ENCODE data around the gene HNRNPH2.

The HNRNPH2 gene

GRCh38 chrX:101398694-101399093 is 9.3 kb upstream of the HNRNPH2 start:
- DNase-seq = no peak

GRCh38 chrX:101399825-101400224 is 8.2 kb upstream of the HNRNPH2 start:
- no peak for DNase-seq

DNA sequence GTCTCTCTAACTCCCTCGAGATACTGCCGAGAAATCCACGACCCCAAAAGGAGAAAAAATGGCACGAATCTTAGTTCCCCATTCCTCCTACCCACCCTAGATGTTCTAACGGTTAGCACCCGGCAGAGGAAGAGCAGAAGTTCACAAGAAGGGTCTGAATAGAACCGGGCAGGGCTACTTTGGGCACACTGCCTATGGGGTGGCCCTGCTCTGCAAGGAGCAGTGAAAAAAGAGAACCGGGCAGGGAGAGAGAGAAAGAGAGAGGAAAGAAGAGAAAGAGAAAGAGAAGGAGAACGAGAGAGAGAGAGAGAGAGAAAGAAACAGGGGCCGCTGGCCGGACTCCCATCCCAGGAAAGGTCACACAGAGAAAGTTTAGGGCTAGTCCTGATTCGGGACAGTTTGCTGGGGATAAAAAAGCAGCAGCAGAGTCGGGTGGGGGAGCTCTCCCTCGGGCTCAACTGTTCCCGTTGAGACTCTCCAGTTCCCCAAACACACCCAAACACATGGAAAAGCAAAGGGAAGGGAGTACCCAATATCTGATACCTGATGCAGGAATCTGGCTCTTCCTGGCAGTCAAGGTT is 765 bp upstream of the HNRNPH2 start:
- DNase-seq = no peak

- DNase-seq = no peak
These were observed 465 bp downstream of the HNRNPH2 start for GRCh38 chrX:101408532-101408841.

DNA sequence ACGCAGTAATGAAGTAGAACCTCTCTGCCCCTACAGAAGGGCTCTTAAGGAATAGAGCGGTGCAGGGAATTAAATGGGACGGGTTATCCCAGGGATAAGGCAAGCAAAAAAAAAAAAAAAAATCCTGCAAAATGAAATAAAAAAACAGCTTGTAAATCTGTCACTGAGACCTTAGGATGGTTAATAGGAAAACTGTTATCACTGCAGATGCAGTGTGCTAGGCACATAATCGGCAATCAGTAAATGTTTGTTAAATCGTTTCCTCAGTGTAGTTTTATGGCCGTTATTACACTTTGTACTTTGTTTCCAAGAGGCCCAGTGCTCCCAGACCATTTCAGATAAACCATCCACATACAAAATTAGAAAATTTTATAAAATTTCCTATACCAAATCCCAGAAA is 1.0 kb downstream of the HNRNPH2 start:
- no peak for DNase-seq

GRCh38 chrX:101410461-101410860 is 2.4 kb downstream of the HNRNPH2 start:
- no peak for DNase-seq

- DNase-seq = no peak
These were observed 4.0 kb downstream of the HNRNPH2 start for GRCh38 chrX:101411984-101412383.

GRCh38 chrX:101415180-101416145 is 7.4 kb downstream of the HNRNPH2 start:
- DNase-seq = peak in 1 of 2 donors; percentile 47

DNA sequence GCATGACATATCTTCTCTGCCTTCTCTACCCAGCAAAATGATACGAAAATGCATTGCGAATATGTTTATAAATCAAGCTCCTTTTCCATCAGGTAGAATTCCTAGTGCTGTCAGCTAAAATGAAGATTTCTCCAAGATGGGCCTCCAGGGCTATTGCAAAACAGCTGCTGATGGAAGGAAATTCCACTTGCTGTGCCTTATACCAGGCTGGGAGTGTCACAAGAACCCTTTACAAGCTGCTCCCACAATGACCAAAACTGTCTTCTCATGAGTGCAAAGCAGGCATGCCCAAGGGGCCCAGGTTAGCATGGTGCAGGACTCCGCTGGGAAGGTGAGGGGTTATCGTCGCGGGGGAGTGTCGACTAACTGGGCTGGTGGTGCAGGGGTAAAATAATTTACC is 8.7 kb downstream of the HNRNPH2 start:
- DNase-seq = no peak

- DNase-seq = no peak
These were observed 9.2 kb downstream of the HNRNPH2 start for GRCh38 chrX:101417190-101417589.

DNA sequence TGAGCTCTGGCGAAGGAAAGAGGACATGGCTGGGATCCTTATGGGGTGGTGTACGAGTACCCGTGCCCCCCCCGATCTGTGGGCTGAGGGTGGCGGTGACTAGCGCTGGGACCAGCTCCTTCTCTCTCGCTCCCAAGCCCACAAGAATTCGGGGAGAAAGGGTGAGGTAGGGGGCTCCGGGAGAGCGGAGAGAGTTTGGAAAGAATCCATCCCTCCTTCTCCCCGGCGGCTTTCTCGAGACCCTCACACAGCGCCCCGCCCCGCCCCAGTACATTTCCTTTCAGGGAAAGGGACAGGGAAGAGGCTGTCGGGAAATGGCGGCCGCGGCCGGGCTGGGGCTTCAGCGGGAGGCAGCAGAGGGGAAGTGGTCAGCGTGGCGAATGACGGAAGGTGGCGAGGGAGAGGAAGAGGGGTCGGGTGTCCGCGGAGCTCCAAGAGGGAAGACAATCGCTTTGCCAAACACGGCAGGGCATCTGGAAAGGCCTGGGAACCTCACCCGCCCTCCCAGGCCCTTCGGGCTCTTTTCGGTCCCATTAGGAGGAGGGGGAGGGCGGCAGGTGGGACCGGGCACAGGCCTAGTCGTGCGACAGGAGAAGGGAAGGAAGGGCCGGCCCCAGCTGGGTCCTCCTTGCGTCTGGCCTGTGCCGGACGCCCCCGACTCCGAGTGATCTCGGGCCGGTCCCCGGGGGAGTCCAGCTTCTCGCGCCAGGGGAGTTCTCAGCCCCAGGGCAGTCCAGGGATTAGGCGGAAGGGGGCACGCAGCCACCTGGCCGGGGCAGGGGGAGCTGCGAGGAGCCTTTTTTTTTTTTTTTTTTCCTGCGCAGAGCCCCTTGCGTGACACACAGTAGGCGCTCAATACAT is 10.2 kb downstream of the HNRNPH2 start:
- peak; percentile 11 to 16 for DNase-seq

DNA sequence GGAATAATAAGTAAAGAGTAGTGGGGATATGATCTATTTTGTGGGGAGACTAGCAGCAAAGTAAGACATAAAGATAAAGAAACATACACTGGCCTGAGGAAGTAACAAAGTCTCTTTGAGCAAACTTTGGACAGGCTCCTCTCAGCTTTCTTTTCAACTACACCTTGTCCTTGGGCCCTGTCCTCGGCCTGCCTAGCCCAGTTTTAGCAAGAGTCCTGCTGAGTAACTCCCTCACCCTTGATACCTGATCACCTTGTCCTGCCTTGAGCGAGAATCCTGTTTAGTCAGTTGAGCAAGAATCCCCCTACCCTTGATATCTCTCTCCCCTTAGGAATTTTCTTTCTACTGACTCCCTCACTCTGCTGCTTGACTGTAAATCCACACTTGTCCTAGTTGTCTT is 11.5 kb downstream of the HNRNPH2 start:
- no peak for DNase-seq

GRCh38 chrX:101427954-101428353 is 19.9 kb downstream of the HNRNPH2 start:
- no peak for DNase-seq

- no peak for DNase-seq
These were observed 21.9 kb downstream of the HNRNPH2 start for GRCh38 chrX:101429934-101430333.

- no peak for DNase-seq
These were observed 22.5 kb downstream of the HNRNPH2 start for GRCh38 chrX:101430457-101431078.

DNA sequence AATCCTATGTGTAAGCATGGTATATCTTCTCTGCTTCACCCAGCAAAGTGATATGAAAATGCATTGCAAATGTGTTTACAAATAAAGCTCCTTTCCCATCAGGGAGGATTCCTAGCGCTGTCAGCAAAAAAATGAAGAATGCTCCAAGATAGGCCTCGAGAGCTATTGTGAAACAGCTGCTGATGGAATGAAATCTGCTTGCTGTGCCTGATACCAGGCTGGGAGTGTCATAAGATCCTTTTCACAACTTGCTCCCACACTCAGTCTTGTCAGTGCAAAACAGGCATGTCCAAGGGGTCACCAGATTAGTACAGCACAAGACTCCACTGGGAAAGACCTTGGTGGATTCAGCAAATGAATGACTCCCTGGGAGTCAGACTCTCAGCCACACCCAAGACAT is 34.1 kb downstream of the HNRNPH2 start:
- DNase-seq = no peak

DNA sequence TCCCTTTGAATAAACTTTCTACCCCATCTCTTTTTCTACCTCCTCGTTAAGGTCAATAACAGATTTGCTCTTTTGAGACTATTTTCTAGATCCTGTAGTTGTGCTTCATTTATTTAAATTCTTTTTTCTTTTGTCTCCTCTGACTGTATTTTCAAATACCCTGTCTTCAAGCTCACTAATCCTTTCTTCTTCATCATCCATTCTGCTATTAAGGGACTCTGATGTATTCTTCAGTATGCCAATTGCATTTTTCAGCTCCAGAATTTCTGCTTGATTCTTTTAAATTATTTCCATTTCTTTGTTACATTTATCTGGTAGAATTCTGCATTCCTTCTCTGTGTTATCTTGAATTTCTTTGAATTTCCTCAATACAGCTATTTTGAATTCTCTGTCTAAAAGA is 41.3 kb downstream of the HNRNPH2 start:
- DNase-seq = no peak

- no peak for DNase-seq
These were observed 42.1 kb downstream of the HNRNPH2 start for GRCh38 chrX:101450085-101450484.

DNA sequence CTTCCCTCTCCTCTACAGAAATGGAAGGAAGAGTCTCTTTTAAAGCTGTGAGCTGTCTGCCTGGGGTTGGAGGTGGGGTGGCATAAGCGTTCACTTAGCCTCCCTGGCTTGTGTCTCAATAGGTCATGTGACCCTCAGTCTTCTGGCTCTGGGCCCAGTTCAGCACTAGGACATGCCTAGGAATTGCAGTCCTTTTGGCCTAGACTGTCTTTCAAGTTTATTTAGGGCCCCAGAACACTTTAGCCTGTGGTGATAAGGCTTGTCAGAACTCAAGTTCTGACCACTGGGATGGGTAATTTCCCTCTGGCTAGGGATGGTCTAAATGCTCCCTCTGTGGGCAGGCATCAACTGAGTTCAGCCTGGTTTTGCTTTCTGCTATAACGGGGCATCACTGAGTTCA is 42.9 kb downstream of the HNRNPH2 start:
- no peak for DNase-seq

DNA sequence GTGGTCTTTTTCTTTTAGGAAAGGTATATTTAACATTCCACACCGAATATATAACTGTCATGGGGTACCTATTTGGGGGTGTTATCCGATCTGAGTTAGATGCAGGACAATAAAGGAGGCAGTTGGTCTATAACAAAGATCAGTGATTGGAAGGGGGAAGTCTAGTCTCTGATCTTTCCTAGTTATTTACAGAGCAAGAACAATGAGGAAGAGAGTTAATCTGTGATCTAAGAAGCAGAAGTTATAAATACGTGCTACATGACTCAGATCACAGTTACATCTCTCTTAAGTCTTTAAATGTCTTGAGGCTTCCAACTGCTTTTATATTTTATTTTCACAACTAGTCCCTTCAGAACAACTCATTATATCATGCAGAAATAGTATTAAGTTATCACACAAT is 44.0 kb downstream of the HNRNPH2 start:
- DNase-seq = no peak

GRCh38 chrX:101460669-101461068 is 52.6 kb downstream of the HNRNPH2 start:
- DNase-seq = no peak

- DNase-seq = no peak
These were observed 54.9 kb downstream of the HNRNPH2 start for GRCh38 chrX:101462892-101463291.
